ENCODE data around the gene MRPS31.

- TF ChIP-seq CTCF (IDR thresholded peaks at IDR 0.05), result no peak
- TF ChIP-seq POLR2A (IDR thresholded peaks at IDR 0.05), result no peak
These were observed 6.2 kb downstream of the MRPS31 start for GRCh38 chr13:40764587-40765403.

All from adrenal gland (tissue), 5 donors.